Uterine smooth muscle cell (primary cell): ENCODE results near the gene HNRNPLL. TPM values are rescaled to one million over a fixed set of nuclear protein-coding genes. Genes with fewer than 3 reads are reported as not detected.

Experiments
- total RNA-seq: library from RNA; depleted of rRNA; stranded (reverse); fragments of >200 nt; gene quantifications from 2 replicates; pipeline ENCODE4 v1.2.3, GENCODE V29; 2014

HNRNPLL gene
- 51.0 and 52.2 TPM in 2 replicates for total RNA-seq

DNA sequence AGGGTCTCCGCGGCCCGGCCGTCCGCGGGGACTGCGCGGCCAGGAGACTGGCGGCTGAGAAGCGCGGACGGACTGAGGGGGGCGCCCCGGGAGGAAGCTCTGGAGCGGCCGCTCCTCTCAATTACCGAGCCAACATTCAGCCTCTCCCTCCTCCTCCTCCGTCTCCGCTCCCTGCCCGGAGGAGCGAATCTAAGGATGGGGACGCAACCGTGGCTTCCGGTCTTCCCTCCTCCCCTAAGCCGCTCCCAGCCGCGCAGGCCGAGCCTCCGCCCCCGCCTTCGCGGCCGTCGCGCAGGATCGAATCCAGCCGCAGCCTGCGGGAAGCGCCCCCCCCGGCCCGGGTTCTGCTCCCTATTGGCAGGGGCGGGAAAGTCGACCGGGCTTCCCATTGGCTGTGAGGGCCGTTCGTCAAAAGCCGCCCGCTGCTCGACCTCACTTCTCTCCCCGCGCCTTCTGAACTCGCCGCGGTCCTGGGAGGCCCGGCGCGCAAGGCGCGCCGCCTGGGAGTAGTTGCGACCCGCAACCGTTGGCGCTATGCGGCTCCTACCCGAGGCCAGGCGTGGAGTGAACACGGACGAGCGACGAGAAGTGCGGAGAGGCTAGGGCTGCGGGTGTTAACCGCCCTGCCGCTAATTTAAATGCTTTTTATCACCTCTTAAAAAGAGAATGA lies at the start of gene HNRNPLL:
TSS of gene HNRNPLL (minus strand) at position 197 of the 670 bp plus-strand sequence. CDS start 302 bp downstream, outside the sequence.

Other genes with a start within 250 kb of the HNRNPLL start
- gene ATL2, start 225.7 kb downstream of the HNRNPLL start, total RNA-seq, result 112 and 161 TPM in 2 replicates
- gene GALM, start 63.2 kb upstream of the HNRNPLL start, total RNA-seq, result 21.2 and 32.6 TPM in 2 replicates
- 207 and 285 TPM in 2 replicates for gene SRSF7, start 148.4 kb upstream of the HNRNPLL start, total RNA-seq
- 15.6 and 18.5 TPM in 2 replicates for gene GEMIN6, start 175.3 kb upstream of the HNRNPLL start, total RNA-seq